Peyer's patch (tissue), 4 donors: Measurements from ENCODE around the gene LRRK1.

ENCODE experiments used
- POLR2A ChIP-seq, 2 donors: fragments of 450-650 bp; IDR thresholded peaks; one replicate each; pipeline ENCODE4 v1.5.1; 2017; ENCODE audit warnings: antibody characterized with exemption in 2 of 2, mild to moderate bottlenecking in 2 of 2, moderate library complexity in 2 of 2
- TF ChIP-seq, protein P1 (sequence below), 6 experiments: fragments of 450-650 bp in 4 of 6; fragments of 200-600 bp in 2 of 6; sonication (generic) in 1 of 6; IDR thresholded peaks; one replicate each; pipeline ENCODE4 v1.5.1; 2017 to 2019; ENCODE audit warnings: antibody characterized with exemption in 6 of 6, mild to moderate bottlenecking in 3 of 6, moderate library complexity in 1 of 6

DNA sequence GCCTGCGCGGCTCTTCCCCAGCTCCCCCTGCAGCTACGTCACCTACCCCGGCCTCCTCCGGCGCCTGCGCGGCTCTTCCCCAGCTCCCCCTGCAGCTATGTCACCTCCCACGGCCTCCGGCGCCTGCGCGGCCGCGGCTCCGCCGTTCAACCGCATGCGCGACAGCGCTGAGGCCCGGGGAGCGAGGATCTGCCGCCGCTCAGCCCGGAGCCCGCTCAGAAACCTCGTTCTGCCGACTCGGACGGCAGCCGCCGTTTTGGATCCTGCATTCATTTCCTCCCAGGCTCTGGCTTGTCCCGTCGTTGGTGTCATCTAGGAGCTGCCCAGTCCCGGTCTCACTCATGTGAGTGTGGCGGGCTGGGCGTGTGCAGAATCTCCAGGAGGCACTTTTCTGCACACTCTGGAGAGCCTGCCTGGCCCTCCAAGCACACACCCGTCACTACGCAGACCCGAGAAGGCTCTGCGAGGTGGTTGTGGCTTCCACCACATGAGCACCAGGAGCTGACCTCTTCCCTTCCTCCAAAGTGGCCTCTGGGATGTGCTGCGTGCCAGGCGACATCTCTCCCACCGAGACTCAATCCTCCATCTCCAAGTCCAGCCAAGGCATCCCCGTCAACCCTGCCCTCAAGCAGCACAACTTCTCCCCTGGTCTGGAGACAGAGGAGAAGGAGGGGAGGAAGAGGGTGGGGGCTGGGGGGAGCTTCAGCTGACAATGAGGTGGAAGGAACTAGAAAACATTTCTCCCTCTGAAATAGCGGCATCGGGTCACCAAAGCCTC, 167.4 kb downstream of the LRRK1 start:
- TF ChIP-seq, protein P1, sequence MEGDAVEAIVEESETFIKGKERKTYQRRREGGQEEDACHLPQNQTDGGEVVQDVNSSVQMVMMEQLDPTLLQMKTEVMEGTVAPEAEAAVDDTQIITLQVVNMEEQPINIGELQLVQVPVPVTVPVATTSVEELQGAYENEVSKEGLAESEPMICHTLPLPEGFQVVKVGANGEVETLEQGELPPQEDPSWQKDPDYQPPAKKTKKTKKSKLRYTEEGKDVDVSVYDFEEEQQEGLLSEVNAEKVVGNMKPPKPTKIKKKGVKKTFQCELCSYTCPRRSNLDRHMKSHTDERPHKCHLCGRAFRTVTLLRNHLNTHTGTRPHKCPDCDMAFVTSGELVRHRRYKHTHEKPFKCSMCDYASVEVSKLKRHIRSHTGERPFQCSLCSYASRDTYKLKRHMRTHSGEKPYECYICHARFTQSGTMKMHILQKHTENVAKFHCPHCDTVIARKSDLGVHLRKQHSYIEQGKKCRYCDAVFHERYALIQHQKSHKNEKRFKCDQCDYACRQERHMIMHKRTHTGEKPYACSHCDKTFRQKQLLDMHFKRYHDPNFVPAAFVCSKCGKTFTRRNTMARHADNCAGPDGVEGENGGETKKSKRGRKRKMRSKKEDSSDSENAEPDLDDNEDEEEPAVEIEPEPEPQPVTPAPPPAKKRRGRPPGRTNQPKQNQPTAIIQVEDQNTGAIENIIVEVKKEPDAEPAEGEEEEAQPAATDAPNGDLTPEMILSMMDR (IDR thresholded peaks at IDR 0.05), result no peak
- TF ChIP-seq POLR2A (IDR thresholded peaks at IDR 0.05), result no peak
